Activated CD4-positive, CD25-positive, alpha-beta regulatory T cell treated with anti-CD3 and anti-CD28 coated beads, Interleukin-2, amount 50 U/mL, for 24 hours (primary cell): Measurements from ENCODE around the gene IL17RC.
"Not testable (repeated sequence)": the region's sequence is repeated elsewhere in the genome, so short reads cannot be mapped to it uniquely, and the experiment has no call there.

ENCODE experiments used
- ATAC-seq, 2 donors: fragments of 150-1000 bp; cut with Tn5 transposase; one replicate each; pipeline ENCODE4 v1.10.0; 2021; ENCODE audit warnings: mild to moderate bottlenecking in 1 of 2, moderate library complexity in 1 of 2

The IL17RC gene, protein sequence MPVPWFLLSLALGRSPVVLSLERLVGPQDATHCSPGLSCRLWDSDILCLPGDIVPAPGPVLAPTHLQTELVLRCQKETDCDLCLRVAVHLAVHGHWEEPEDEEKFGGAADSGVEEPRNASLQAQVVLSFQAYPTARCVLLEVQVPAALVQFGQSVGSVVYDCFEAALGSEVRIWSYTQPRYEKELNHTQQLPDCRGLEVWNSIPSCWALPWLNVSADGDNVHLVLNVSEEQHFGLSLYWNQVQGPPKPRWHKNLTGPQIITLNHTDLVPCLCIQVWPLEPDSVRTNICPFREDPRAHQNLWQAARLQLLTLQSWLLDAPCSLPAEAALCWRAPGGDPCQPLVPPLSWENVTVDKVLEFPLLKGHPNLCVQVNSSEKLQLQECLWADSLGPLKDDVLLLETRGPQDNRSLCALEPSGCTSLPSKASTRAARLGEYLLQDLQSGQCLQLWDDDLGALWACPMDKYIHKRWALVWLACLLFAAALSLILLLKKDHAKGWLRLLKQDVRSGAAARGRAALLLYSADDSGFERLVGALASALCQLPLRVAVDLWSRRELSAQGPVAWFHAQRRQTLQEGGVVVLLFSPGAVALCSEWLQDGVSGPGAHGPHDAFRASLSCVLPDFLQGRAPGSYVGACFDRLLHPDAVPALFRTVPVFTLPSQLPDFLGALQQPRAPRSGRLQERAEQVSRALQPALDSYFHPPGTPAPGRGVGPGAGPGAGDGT

DNA sequence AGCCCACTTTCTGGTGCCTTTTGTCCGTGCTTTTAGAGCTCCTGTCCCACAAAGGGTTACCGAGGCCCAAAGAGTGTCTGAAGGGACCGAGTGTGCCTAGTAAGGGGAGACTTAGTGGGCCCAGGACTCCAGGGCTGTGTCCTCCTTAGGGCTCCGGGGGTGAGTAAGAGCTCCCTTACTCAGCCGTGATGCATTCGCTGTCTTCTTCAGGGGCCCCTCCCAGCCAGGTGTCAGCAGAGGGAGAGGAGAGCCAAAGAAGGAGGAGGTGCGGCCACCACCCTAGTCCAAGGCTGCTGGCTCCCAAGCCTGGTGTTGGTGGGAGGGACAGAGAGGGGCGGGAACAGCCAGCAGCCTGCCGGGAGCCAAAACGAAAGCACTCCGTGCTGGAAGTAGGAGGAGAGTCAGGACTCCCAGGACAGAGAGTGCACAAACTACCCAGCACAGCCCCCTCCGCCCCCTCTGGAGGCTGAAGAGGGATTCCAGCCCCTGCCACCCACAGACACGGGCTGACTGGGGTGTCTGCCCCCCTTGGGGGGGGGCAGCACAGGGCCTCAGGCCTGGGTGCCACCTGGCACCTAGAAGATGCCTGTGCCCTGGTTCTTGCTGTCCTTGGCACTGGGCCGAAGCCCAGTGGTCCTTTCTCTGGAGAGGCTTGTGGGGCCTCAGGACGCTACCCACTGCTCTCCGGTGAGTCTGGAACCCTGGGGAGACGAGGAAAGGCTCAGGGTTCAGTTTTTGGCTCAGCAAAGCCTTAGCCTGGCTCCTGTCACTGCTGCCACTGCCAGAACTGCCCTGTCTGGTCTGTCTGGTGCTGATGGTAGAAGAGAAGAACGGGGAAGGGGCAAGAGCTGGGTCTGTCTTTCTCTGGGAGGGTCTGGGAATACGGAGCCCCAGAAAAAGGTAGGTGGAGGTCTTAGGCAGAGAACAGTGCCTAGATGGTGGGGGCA is at the start of gene IL17RC:
Gene IL17RC (plus strand): TSS at position 365 of the 947 bp plus-strand sequence. CDS start 218 bp downstream, at position 583.
- ATAC-seq, result peak; percentile 46 to 60

DNA sequence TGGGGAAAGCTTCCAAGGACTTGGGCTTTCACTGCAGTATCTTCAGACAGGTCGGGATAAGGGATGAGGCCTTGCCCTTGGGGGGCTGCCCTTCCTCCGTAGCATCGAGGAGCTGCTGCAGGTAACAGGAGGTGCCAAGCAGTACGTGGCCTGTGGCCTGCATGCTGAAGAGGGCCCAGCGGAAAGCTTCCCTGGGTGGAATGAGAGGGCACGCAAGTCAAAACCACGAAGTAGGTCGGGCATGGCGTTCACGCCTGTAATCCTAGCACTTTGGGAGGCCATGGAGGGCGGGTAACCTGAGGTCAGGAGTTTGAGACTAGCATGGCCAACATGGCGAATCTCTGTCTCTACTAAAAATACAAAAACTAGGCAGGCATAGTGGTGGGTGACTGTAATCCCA is 49.8 kb upstream of the IL17RC start:
- no peak for ATAC-seq

DNA sequence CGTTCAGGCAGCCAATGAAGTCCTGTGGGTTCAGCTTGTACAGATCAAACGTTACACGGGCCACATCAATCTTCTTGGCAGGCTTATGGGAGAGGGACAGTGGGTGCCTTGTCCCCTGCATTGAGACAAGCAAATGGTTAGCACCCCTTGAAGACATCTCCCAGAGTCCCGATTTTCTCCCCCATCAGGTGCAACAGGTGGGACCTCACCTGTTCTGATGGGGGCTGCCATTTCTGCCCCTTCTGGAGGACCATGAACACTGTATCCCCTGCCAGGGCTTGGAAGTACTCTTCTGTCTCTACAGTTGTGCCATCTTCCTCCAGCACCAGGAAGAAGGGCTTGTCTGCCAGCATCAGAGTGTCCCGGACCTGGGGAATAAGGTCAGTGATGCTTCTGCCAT is 46.9 kb upstream of the IL17RC start:
- ATAC-seq, result no peak

DNA sequence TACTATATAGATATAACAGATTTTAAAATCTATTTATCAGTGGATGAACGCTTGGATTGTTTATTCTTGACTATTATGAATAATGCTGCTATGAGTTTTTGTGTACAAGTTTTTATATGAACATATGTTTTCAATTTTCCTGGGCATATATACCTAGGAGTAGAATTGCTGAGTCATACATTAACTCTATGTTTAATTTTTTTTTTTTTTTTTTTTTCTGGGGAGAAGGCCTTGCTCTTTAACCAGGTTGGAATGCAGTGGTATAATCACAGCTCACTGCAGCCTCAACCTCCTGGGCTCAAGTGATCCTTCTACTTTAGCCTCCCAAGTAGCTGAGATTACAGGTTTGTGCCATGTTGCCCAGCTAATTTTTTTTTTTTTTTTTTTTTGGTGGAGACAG is 45.9 kb upstream of the IL17RC start:
- ATAC-seq, result no peak

DNA sequence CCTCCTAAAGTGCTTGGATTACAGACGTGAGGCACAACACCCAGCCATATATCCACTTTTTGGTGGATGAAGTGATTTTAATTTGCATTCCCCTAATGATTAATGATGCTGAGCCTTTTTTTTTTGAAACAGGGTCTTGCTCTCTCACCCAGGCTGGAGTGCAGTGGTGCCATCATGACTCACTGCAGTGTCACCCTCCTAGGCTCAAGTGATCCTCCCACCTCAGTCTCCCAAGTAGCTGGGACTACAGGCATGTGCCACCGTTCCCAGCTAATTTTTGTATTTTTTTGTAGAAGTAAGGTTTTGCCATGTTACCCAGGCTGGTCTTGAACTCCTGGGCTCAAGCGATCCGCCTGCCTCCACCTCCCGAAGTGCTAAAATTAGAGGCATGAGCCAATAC is 44.8 kb upstream of the IL17RC start:
- not testable (repeated sequence) for ATAC-seq

DNA sequence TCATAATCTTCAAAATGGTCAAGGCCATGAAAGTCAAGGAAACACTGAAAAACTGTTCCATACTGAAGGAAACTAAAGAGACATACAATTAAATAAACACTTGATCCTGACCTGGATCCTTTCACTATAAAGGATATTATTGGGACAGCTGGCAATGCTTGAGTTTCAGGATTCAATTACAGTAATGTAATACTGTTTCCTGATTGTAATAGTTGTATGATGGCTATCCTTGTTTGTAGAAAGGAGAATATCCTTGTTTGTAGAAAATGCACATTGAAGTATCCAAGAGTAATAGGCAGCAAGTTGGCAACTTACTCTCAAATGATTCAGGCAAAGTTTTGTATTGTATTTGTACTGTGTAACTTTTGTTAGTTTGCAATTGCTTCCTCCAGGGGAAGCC is 41.5 kb upstream of the IL17RC start:
- no peak for ATAC-seq

DNA sequence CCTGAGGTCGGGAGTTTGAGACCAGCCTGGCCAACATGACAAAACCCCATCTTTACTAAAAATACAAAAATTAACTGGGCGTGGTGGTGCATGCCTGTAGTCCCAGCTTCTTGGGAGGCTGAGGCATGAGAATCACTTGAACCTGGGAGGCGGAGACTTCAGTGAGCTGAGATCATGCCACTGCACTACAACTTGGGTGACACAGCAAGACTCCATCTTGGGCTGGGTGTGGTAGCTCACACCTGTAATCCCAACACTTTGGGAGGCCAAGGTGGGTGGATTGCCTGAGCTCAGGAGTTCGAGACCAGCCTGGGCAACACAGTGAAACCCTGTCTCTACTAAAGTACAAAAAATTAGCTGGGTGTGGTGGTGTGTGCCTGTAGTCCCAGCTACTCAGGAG is 40.6 kb upstream of the IL17RC start:
- ATAC-seq, result not testable (repeated sequence)

DNA sequence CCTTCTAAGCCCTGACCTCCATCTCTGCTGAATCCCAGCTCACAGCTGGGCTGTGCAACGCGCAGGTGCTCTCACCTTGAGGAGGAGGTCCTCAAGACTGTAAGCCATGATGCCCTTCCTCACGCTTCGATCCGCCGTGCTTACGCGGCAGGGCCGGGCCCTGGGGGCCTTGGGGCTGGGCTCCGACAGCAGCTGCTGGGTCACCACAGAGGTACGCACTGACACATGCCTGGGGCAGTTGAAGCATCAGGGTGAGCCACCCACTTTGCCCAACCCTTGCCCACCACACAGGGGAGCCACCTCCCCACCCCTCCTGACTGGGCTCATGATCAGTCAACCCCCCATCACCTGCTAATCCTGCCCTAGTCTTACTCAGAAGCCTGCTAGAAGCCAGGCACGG is 39.9 kb upstream of the IL17RC start:
- no peak for ATAC-seq

DNA sequence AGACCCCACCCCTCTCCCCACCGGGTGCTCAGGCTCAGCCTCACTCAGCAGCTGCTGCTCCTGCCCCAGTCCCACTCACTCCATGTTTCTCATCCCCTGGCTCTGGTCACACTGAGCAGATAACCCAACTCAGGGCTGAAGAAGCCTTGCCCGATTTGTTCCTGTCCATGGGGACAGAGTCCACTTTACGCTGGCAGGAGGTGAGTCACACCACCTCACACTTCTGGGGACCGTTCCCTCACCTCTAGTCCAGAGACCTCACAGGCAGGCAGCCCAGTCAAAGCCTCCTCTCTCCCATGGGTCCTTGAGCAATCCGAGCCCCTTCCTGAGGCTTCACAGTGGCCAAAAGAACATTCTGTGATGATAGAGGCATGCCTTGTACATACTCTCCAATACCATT is 38.2 kb upstream of the IL17RC start:
- no peak for ATAC-seq

DNA sequence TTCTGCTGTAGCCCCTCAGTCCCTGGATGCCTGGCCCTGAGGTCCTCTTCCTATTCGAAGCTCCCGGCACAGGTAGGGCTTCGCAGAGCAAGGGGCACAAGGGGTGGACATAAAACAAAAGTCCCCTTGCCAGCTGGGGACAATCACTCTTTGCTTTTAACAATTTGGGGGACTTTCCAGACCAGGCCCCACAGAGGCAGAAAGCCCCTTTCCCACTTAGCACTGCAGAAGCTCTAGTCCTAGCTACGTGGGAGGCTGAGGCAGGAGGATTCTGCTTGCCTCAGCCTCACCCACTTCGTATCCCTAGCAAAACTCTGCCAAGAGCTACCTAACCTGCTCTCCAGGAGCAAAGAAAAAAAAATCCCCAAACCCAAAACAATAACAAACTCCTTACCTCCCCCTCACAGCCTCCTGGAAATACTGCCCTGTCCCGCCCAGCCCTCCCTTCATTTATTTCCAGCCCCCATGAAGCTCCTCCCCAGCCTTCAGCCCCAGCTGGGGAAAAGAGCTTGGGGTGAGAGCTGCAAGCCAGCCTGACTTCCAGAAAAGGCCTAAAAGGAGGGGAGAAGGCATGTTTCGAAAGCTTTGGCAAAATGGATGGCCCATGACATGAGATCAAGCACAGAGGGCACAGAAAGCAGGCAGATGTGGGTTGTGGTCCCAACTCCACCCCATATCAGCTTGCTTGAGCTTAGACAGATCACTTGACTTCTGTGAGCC is 36.9 kb upstream of the IL17RC start, which contains the start of gene CIDEC:
Gene CIDEC (minus strand): TSS at position 424 of the 720 bp plus-strand sequence. CDS start 1,767 bp downstream, outside the sequence.
- ATAC-seq, result no peak

DNA sequence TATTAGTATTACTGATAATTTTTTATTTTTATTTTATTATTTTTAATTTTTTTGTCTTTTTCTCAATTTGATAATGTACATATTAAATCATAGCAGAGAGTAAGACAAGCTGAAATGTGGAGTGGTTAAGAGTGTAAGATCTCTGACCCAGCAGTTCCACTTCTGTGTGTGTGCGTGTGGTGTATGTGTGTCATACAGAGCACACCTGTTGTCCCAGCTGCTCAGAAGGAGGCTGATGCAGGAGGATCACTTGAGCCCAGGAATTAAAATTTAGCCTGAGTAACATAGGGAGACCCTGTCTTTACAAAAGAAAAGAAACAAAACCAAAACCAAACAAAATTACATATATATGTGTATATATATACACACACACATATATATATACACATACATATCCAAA is 35.5 kb upstream of the IL17RC start:
- ATAC-seq, result no peak

DNA sequence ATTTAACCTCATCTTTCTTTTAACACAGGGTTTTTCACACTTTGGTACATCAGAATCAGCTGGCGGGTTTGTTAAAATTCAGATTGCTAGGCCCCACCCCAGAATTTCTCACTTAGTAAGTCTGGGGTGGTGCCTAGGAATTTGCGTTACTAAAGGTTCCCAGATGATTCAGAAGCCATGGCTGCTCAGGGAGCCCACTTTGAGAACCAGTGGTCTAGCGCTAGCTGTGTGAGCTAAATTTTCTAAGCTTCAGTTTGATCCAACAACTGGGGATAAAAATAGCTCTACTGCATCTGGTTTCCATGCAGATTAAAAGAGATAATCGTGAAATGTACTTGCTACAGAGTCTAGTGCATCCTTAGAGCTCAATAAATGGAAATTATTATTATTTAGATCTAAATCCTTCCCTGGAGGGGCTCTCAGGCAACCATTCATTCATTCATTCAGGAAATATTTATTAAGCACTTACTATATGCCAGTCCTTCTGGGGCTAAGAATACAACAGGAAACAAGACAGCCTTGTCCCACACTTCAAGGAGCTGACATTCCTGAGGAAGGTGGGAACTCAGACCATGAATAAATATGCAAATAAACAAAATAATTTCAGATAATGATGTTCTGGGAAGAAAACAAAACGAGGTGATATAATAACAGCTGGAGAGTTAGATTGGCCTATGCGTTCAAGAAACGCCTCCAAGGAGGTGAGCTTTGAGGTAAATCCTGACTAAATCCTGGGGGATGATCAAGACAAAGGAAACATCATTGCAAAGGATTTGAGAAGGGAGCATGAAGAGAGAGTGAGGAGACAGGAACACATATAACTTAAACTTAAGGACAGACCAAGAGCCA is 33.0 kb upstream of the IL17RC start:
- no peak for ATAC-seq

DNA sequence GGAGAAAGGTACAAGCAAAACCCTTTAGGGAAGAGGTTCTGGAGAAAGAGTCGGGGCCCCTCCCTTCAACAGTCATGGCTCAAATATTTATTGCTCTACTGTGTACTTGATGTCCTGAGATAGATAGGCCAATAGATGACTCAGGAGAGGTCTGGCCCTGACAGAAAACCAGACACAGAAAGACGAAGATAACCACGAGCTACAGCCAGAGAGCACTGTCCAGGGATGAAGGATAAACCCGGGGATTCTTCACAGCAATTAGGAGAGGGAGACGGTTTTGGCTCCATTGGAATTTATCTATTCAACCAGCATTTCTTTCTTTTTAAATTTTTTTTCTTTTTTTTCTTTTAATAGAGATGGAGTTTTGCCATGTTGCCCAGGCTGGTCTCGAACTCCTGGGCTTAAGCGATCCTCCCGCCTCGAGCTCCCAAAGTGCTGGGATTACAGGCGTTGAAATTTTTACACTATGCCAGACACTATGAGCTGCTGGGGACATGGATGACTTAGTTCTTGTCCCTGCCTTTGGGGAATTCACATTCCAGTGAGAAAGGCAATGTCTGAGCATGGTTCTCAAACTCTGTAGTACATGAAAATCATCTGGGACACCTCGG is 32.2 kb upstream of the IL17RC start:
- ATAC-seq, result no peak

DNA sequence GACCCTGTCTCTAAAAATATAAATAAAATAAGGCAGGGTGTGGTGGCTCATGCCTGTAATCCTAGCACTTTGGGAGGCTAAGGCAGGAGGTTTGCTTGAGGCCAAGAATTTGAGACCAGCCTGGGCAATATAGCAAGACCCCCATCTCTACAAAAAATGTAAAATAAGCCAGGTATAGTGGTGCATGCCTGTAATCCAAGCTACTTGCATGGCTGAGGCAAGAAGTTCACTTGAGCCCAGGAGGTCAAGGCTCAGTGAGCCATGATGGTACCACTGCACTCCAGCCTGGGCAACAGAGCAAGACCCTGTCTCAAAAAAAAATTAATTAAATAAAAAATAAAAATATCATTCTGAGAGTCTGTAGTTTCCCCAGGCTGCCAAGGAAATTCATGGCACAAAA is 30.6 kb upstream of the IL17RC start:
- no peak for ATAC-seq

DNA sequence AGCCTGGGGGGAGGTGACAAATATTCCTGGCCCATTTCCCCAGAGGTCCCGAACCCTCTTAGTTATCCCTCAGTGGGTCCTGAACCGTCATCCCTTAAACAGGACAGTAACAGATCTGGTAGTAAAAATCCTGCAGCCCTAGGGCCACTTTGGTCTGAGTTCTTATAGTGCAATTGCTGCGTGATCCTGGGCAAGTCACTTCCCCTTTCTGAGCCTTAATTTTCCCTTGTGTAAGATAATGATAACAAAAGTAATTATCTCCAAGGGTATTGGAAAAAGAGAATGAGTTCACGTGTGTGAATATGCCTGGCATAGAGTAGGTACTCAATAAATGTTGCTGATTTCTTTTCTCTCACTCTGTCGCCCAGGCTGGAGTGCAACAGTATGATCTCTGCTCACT is 29.4 kb upstream of the IL17RC start:
- no peak for ATAC-seq

DNA sequence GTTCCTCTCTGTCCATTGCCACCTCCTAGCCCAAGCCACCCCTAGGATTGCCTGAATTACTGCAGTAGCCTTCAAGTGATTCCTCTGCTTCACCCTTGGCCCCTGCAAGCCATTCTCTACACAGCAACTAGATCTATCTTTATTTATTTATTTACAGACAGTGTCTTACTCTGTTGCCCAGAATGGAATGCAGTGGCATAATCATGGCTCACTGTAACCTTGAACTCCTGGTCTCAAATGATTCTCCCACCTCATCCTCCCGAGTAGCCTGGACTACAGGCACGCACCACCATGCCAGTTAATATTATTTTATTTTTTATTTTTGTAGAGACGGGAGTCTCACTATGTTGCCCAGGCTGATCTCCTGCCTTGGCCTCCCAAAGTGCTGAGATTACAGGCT is 28.4 kb upstream of the IL17RC start:
- no peak for ATAC-seq

DNA sequence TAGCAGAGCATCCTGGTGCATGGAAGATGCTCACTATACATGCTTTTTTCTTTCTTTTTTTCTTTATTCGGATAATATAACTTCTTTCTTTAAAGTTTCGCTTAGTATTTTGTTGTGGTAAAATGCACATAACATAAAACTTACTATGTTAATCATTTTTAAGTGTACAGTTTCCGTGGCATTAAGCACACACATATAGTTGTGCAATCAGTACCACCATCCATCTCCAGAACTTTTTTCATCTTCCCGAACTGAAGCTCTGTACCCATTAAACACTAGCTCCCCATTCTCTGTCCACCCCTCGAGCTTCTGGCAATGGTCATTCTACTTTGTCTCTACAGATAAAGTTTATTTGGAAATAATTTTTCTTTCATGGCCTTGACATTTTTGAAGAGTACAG is 27.5 kb upstream of the IL17RC start:
- no peak for ATAC-seq

DNA sequence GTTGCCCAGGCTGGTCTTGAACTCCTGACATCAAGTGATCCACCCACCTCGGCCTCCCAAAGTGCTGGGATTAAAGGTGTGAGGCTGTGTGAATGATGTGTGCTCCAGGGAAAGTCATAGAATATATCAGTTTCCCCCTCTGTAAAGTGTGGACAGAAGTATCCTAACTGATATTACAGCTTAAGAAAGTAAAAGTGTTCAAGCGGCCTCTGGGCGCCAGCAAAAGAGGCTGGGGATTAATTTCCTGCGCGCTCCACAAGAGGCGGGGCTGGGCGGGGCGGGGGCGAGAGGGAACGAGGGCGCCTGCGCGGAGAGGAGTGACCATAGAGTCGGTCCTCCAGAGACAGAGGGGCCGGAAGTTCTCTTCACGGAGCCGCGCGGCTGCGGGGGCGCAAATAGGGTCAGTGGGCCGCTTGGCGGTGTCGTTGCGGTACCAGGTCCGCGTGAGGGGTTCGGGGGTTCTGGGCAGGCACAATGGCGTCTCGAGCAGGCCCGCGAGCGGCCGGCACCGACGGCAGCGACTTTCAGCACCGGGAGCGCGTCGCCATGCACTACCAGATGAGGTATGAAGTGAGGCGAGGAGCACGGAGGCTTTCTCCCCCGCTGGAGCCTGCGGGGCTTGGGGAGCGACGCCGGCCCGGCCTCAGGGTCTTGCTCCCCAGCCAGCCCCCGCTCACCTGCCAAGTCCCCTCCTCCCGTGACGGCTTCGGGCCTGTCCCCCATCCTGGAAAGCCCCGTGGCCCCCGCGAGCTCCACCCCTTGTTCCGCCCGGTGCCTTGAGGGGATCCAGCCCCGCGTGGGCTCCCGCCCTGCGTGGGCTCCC is 26.4 kb upstream of the IL17RC start, which contains the start of gene JAGN1:
Gene JAGN1 (plus strand): TSS at position 362 of the 823 bp plus-strand sequence. CDS start 113 bp downstream, at position 475.
- ATAC-seq, result peak; percentile 81 to 82

DNA sequence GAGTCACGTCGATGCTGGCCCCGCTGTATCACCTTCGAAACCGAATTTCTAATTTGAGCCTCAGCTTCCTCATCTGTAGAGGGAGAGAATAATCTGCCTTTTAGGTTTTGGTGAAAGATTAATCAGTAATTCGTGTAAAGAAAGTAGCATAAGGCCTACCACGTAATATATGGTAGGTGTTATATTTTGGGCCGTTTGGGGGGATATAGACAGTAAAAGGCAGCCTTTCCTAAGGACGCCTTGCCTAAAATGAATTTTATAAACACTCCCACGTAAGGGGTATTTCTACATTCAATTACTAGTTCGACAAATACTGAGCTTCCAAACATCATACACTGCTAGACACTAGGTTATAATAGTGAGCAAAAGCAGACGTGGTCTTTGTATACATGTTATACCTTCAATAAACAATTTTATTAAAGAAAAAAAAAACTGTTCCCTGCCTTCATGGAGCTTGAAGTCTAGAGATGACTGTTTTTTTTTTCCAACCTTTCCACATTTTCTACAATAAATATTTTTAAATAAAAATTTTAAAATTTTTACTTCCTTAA is 25.8 kb upstream of the IL17RC start:
- ATAC-seq, result no peak
